Motor neuron (in vitro differentiated cells): ENCODE results near the gene PPT2. TPM values are rescaled to one million over a fixed set of nuclear protein-coding genes. Genes with fewer than 3 reads are reported as not detected.

Source experiments
- ATAC-seq, 8 experiments: fragments of 200-7000 bp; cut with Tn5 transposase; replicated peaks in 6 of 8; 2 replicates each; pipeline ENCODE4 v1.8.0; 2021; ENCODE audit warnings: mild to moderate bottlenecking in 8 of 8, moderate library complexity in 8 of 8
- H3K27ac ChIP-seq, 2 donors: fragments of 250-450 bp; sonication (Bioruptor Pico); 2 replicates each; pipeline ENCODE4 v1.9.0; 2021; ENCODE audit warnings: antibody characterized with exemption in 2 of 2, mild to moderate bottlenecking in 2 of 2, moderate library complexity in 1 of 2
- H3K4me1 ChIP-seq, 2 donors: fragments of 250-450 bp; sonication (Bioruptor Pico); replicated peaks in 1 of 2; 2 replicates each; pipeline ENCODE4 v1.6.1; 2021; ENCODE audit warnings: antibody characterized with exemption in 2 of 2, mild to moderate bottlenecking in 2 of 2, moderate library complexity in 1 of 2
- H3K4me3 ChIP-seq, 5 donors: fragments of 250-450 bp; sonication (Bioruptor Pico); 2 replicates each; pipeline ENCODE4 v1.9.0; 2021; ENCODE audit warnings: antibody characterized with exemption in 5 of 5, mild to moderate bottlenecking in 5 of 5, moderate library complexity in 4 of 5
- WGBS, 10 experiments: fragments of 450-650 bp; shearing (Covaris generic); methylation state at CpG; one replicate each; pipeline ENCODE4 v1.0.0; 2022; 5-methylcytosine and 5-hydroxymethylcytosine counted together
- in situ Hi-C, 9 experiments: fragments of 400-800 bp; cut with MboI; loops; one replicate each; pipeline ENCODE4 v1.15.0; 2021; ENCODE audit warnings: low sequenced_read_pairs in 9 of 9, low pct_unique_long_range_greater_than_20kb in 2 of 9; ENCODE audit not compliant: unreplicated experiment in 9 of 9
- total RNA-seq, 8 experiments: library from RNA; unstranded; fragments of 300-600 nt; gene quantifications; 2 replicates each; pipeline versions ENCODE4 v1.2.3 to v1.2.4, GENCODE V29; 2022

The PPT2 gene
- total RNA-seq, 8 experiments from 2014 or later, result 18.9 to 41.5 (median 30.9) TPM

DNA sequence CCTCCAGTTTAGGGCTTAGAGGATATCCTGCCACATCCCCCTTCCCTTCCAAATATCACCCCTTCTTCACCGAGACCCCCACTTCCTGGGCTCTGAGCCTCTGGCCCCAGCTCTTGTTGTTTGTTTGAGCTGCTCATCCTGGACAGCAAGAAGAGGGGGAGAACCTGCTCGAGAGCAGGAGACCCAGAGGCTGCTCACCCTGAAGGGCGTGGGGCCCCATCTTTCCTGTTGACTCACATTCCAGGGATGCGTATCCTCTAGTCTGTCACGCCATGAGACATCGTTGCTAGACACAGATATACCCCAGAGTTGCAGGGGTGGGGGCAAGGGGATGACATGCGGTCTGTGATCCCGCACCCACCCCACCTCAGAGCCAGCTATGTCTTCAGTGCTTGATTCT, 39.1 kb upstream of the PPT2 start:
- WGBS, 10 experiments, result 0 to 100% (median 72%) methylated on average over 1 to 2 of the region's 8 CpGs; no CpG with 5 or more reads in 4 of the 10 experiments
- Histone ChIP-seq H3K27ac (no peak overlapping the region), H3K4me3 (no peak overlapping the region), H3K4me1 (peaks cover 3% of the 10 kb centered on the region in 2 donors)
- in situ Hi-C loops, result no loop called here
- ATAC-seq, result peak in 2 of 8 experiments; percentile 23 to 35

DNA sequence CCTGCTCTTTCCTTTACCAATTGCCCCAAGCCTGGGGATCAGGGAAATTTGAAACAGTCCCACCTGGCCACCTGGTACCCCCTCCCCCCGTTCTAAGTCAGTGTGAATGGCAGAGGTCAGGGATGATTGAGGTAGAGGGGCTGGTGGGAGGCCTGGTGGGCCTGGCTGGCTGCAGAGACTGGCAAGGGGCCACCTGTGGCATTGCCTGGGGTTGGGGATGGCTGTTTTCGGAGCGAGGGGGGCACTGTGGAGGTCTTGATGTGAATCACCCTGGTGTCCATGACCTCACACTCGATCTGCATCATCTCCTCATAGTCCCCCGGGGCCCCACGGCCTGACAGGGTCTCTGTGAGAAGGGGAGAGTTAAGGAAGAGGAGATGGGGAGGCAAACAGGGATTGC, 38.3 kb upstream of the PPT2 start:
- 69 to 100% (median 90%) methylated on average over 1 to 4 of the region's 6 CpGs; no CpG with 5 or more reads in 3 of the 10 experiments for WGBS, 10 experiments
- no peak for ATAC-seq
- Histone ChIP-seq H3K4me3 (no peak overlapping the region), H3K4me1 (peaks cover 3% of the 10 kb centered on the region in 2 donors), H3K27ac (no peak overlapping the region)
- in situ Hi-C loops, result no loop called here

DNA sequence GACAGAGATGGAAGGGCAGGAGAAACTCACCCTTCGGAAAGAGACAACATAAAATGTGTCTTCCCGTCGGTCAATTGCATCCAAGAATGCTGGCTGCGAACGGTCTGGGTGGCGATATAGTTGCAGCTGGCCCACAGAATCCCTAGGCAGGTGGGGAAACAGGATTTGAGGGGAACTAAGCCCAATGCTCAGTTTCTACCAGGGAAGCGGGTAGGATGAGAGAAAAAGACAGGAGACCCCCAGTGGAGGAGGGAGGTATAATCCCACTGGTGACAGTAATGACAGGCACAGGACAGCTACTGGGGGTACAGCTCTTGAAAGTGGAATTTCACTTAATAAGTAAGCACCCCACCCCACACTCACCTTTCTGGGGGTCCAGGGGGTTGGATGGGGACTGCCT, 37.3 kb upstream of the PPT2 start:
- in situ Hi-C loops, result no loop called here
- 80 to 100% (median 100%) methylated on average over 1 to 7 of the region's 7 CpGs; no CpG with 5 or more reads in 3 of the 10 experiments for WGBS, 10 experiments
- no peak overlapping the region for H3K27ac ChIP-seq
- H3K4me3 ChIP-seq, result no peak overlapping the region
- no peak for ATAC-seq
- H3K4me1 ChIP-seq, result peaks cover 3% of the 10 kb centered on the region in 2 donors

DNA sequence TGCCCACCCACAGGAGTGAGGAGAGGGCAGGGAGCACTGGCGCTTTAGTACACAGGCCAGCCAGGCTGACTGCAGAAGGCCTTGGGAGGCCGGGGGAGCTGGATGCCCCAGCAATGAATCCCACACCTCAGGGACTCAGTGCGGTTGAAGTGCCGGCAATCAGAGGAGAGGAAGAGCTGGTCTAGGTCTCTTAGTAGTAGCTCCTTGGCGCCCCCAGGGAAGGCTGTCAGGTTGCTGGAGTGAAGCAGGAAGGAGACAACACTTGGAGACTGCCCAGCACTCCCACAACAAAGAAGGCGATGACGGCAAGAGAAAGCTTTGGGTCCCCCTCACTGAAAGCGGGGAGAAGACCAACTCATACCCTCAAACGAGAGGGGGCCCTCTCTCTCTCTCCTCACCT, 36.5 kb upstream of the PPT2 start:
- no peak for ATAC-seq
- Histone ChIP-seq H3K4me1 (peaks cover 3% of the 10 kb centered on the region in 2 donors), H3K27ac (no peak overlapping the region), H3K4me3 (no peak overlapping the region)
- WGBS, 10 experiments, result 82 to 100% (median 92%) methylated on average over 1 to 8 of the region's 9 CpGs; no CpG with 5 or more reads in 6 of the 10 experiments
- in situ Hi-C loops, result no loop called here

DNA sequence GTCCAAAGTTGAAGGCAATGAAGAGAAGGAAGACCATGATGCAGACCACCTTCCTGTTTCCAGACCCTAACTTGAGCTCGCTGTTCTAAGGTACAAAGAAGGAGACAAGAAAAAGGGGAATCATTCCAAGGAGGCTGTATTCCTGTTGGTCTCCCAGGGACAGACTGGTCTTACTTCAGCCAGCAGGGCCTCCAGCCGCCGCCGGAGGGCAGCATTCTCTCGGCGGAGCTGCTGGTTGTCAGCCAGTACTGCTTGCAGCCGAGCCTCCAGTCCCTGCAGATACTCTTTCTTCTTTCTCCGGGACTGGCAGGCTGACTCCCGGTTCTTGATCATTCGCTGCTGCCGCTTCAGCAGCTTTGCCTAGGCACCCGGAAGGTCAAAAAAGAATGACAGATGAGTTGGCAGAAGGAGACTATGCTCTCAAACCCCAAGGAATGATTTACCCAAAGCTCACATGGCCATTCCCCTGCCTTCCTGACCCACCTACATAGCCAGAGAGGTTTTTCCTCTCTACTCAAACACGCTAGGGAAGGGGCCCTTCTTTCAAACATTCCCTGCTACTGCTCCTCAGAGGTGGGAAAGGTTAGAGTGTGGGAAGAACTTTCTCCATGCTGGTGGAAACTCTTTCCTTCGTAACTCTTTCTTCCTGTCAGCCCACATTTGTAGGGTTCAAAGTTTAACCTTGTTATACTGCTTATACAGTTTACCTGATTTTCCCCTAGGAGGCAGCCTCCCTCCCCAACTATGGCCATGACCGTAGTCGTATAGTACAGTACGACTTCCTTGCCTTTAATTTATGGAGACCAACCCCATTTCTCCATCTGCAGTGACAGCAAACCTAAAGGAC, 34.9 kb upstream of the PPT2 start:
- Histone ChIP-seq H3K4me1 (peaks cover 3% of the 10 kb centered on the region in 2 donors), H3K27ac (no peak overlapping the region), H3K4me3 (peak overlapping the region in 2 of 5 donors; percentile 1 to 15)
- peak; percentile 27 to 96 (median 93) for ATAC-seq
- WGBS, 10 experiments, result 4 to 89% (median 55%) methylated on average over 1 to 14 of the region's 17 CpGs; no CpG with 5 or more reads in 1 of the 10 experiments
- in situ Hi-C loops, result no loop called here

DNA sequence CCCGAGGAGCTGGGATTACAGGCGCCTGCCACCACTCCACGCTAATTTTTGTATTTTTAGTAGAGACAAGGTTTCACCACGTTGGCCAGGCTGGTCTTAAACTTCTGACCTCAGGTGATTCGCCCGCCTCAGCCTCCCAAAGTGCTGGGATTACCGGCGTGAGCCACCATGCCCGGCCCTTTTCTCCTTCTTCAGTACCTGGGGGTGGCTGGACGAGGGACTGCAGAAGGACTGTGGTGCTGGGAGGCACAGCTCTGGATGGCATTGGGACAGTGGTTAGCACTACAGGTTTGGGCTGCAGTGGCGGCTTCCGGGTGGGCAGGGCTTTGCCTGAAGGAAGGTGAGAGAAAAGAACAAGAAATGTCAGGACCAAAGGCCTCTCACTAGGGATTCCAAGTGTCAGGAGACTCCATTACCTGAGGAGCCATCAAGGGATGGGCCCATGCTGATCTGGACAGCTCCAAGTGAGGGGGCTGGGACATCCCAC, 33.3 kb upstream of the PPT2 start:
- no peak for ATAC-seq
- Histone ChIP-seq H3K27ac (no peak overlapping the region), H3K4me3 (no peak overlapping the region), H3K4me1 (peaks cover 3% of the 10 kb centered on the region in 2 donors)
- in situ Hi-C loops, result no loop called here
- WGBS, 10 experiments, result 0 to 100% (median 93%) methylated on average over 1 to 9 of the region's 12 CpGs; no CpG with 5 or more reads in 2 of the 10 experiments

DNA sequence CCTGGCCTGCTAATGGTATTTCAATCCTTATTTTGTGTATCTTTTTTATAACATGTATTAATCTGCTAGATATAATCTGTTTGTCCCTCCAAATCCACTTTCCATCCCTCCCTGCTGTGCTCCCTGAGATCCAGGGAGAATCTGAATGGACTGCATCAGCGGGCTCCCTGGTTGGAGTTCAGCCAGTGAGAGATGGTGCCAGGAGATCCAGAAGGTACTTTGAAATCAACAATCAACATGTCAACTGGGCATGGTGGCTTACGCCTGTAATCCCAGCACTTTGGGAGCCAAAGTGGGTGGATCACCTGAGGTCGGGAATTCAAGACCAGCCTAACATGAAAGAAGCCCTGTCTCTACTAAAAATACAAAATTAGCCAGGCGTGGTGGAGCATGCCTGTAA, 30.3 kb upstream of the PPT2 start:
- in situ Hi-C loops, result no loop called here
- WGBS, 10 experiments, result 63 to 100% (median 100%) methylated on average over 1 to 3 of the region's 4 CpGs; no CpG with 5 or more reads in 5 of the 10 experiments
- no peak for ATAC-seq
- Histone ChIP-seq H3K4me1 (peaks cover 13% of the 10 kb centered on the region in 2 donors), H3K27ac (no peak overlapping the region), H3K4me3 (no peak overlapping the region)

DNA sequence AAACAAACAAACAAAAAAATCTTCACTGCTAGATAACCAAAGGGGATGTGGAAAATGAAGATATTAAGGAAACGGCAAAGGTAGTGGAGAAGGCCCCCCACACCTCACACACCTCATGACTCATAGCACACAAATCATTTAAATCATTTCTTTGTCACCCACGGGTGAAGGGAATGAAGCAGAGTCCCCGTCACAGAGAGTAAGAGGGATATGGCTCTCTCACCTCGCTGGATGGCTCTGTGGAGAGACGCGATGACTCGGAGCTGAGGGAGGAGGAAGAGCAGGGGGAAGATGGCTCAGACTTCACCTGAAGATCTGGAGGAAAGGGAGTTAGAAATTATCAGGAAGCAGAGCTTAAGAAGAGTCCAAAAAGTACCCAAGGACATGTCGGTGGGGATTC, 27.1 kb upstream of the PPT2 start:
- no peak overlapping the region for H3K27ac ChIP-seq
- H3K4me3 ChIP-seq, result peak overlapping the region; percentile 85 to 99 (median 94)
- peaks cover 19 to 20% of the 10 kb centered on the region in 2 donors for H3K4me1 ChIP-seq
- 54 to 90% (median 60%) methylated on average over 2 to 7 of the region's 8 CpGs; no CpG with 5 or more reads in 2 of the 10 experiments for WGBS, 10 experiments
- no peak for ATAC-seq
- in situ Hi-C loops, result no loop called here

DNA sequence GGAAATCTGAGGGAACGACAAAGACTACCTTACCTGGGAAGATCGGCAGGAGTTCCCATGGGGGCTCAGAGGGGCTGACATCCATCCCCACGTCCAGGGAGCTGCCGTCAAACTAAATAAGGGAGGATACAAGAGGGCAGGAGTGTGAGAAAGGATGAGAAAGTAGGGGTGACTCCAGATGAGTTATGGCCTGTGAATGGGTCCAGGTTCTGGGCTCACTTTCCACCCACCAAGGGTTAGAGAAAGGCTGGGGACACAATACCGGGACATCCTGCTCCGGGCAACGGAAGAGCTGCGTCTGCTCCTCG, 26.6 kb upstream of the PPT2 start:
- Histone ChIP-seq H3K4me3 (peak overlapping the region; percentile 85 to 99 (median 94)), H3K4me1 (peaks cover 19 to 20% of the 10 kb centered on the region in 2 donors), H3K27ac (peak overlapping the region; percentile 95)
- in situ Hi-C loops, result no loop called here
- 0 to 39% (median 6%) methylated on average over 2 to 7 of the region's 9 CpGs; no CpG with 5 or more reads in 4 of the 10 experiments for WGBS, 10 experiments
- no peak for ATAC-seq

DNA sequence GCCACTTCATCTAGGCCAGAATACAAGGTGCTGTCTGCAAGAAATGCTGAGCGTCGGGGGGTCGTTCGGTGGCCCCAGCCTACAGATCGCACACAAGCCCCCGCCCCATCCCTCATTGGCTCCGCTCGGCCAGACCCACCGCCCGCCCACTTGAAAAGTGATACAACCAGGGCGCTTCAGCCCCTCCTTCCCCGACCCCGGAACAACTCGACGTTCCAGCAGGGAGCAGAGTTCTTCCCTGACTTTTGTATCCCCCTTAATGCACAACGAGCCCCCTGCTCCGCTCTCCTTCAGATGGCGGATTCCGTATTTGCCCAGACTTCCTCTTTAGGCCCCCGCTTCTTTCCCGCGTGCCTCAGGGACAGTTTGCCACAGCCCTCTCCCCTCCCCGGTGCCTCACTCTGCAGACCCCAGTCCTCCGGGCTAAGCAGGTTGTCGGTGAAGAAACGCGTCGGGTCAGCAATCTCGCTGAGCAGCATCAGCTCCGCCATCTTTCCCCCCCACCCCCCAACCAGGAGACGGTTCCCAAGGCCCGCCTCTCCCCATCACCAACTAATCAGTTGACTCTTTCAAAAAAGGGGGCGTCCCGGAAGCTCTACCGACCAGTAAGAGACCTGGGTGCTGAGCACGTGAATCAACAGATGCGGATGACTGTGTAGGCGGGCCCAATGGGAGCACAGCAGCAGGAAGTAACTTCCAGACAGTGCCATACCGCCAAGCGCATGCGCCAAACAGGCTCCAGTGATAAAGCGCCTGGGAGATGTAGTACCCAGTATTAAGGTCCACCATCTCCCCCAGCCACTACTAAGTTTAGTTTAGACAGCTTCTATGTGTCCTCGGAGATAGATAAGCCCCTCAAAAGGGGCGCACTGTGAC, 26.0 kb upstream of the PPT2 start, which contains the start of gene ATF6B:
TSS of gene ATF6B (minus strand) at position 530 of the 876 bp plus-strand sequence. CDS start at position 491, 39 bp downstream.
- H3K27ac ChIP-seq, result peak within 1 kb of the TSS; percentile 95
- in situ Hi-C loops, result no loop called here
- peaks cover 19 to 20% of the 10 kb centered on the region in 2 donors for H3K4me1 ChIP-seq
- peak; percentile 78 to 95 (median 92) for ATAC-seq
- WGBS, 10 experiments, result 0% methylated on average over 1 to 6 of the region's 44 CpGs; no CpG with 5 or more reads in 3 of the 10 experiments
- peak within 1 kb of the TSS; percentile 85 to 99 (median 94) for H3K4me3 ChIP-seq

DNA sequence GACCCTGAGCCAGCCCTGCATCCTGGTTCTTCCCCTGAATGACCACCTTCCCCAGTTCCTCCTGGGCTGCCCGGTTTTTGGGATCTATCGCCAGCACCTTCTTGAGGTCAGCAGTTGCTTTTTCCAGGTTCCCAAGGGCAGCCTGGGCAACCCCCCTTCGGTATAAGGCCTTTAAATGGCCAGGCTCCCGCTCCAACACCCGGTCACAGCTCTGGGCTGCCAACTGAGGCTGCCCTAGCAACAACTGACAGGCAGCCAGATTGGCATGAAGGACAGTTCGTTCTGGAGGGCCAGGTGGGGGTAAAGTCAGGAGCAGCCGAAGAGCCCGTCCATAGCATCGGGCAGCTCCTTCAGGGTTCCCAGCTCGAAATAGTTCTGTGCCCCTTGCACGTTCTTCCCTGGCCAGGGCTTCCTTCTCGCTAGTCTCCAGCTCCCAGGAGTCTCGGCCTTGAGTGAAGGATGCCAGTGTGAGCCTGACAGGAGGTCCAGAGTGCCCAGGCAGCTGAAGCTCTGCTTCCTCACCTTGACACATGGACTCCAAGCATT, 25.1 kb upstream of the PPT2 start:
- in situ Hi-C loops, result no loop called here

DNA sequence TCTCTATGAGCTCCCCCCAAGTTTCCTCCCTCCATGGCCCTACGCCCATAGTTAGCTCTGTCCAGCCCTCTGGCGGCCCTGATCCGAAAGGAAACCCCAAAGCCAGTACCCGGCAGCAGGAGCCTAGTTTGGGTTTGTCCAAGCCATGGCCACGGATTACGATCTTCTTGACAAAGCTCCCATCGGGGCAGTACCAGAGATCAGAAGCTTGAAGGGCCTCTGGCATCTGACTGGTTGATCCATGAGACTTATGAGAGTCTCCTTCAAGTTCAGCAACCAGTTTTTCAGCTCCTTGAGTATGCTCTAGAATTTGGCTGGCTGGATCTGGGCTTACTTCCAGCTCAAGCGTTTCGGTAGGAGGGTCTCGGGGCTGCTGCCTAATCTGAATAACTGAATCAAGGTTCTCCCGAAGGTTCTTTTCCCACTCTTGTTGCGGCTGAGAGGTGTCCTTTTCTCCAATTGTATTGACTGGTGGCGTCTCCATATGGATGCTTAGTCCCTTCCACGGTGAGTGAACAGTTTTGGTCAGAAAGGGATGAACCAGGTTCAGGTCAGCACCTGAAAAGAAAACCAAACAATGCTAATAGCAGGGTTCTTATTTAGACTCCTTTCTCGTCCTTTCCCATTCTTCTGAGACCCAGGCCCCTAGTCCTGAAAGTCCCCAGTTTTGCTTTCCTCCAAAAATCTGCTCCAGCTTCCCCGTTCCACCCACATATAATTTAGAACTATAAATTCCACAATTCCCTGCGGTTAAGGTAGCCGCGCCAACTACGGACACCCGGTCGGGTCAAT, 24.4 kb upstream of the PPT2 start:
- Histone ChIP-seq H3K4me3 (peak overlapping the region; percentile 56 to 71 (median 60)), H3K27ac (peak overlapping the region; percentile 42 to 59), H3K4me1 (peaks cover 19 to 20% of the 10 kb centered on the region in 2 donors)
- ATAC-seq, result peak in 2 of 8 experiments; percentile 8 to 12
- 0 to 34% (median 15%) methylated on average over 2 to 16 of the region's 22 CpGs; no CpG with 5 or more reads in 2 of the 10 experiments for WGBS, 10 experiments
- in situ Hi-C loops, result no loop called here

More for the DNA sequence above, 25.1 kb upstream of the PPT2 start:
- Histone ChIP-seq H3K27ac (peak overlapping the region in 1 of 2 donors; percentile 17), H3K4me3 (peak overlapping the region; percentile 56 to 71 (median 60)), H3K4me1 (peaks cover 19 to 20% of the 10 kb centered on the region in 2 donors)
- no peak for ATAC-seq
- WGBS, 10 experiments, result 0 to 92% (median 73%) methylated on average over 1 to 8 of the region's 13 CpGs; no CpG with 5 or more reads in 4 of the 10 experiments
